ENCODE measurements around the gene NFRKB. TPM values are rescaled to one million over a fixed set of nuclear protein-coding genes. Genes with fewer than 3 reads are reported as not detected.

NFRKB gene
- total RNA-seq: 10 to 100 TPM; 30.2 to 45.2 (median 44.2) TPM

DNA sequence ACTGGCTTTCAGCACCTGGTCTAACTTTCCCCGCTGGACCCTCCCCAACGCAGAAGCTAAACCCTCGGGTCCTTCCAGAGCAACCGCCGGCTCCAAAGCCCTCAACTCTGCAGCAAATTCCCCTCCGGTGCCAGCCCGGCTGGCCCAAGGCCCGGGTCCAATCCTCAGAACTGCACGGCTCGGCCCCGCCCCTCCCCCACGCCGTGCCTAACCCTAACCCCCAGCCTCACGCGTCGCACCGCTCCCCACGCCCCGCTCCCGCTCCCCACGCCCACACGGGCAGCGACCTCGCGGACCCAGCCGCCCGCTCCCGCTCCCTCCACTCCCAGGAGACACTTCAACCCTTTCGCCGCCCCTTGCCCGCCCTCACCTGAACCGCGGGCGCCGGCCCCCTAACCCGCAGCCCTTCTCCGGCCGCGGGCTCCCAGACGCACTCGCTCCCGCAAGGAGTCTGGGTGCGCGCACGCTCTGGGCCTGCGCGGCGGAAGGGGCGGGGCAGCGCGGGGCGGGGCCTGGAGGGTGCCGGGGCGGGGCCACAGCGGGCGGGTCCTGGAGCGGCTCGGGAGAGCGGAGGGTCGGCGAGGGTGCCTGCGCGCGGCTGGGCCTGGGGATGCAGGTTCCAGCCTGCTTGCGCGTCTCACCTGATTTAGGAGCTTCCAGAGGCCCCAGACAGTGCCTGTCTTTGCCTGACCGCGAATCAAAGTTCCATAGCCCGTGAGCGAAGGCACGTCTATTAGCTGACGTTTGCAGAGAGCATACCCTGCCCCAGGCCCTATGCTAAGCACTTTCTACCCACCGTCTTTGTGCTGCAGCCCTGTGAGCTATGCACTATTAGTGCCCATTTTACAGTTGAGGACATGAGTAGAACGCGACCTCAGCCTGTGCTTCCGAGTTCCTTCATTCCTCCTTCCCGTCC lies at the start of gene NFRKB:
Gene NFRKB (minus strand): TSS at position 453 of the 916 bp plus-strand sequence. CDS start 2,729 bp downstream, outside the sequence.
- Histone ChIP-seq H3K4me3 (peak within 1 kb of the TSS; percentile 82 to 96 (median 95)), H3K27ac (peak within 1 kb of the TSS; percentile 86 to 89), H3K36me3 (no peaks in the 10 kb centered on the region), H3K9me3 (no peaks in the 10 kb centered on the region), H3K4me1 (no peaks in the 10 kb centered on the region), H3K27me3 (no peaks in the 10 kb centered on the region)
- no peak for TF ChIP-seq CTCF (IDR thresholded peaks at IDR 0.05)
- peak; percentile 31 for TF ChIP-seq POLR2A (IDR thresholded peaks at IDR 0.05)
- peak; percentile 11 to 60 (median 44) for TF ChIP-seq POLR2AphosphoS5 (IDR thresholded peaks at IDR 0.05)
- peak; percentile 69 to 85 for DNase-seq (ENCODE audit: low spot score in 2 of 2)
- intact Hi-C loops (cut with DNase I; ENCODE audit: low total_unique reads): no loop called here

DNA sequence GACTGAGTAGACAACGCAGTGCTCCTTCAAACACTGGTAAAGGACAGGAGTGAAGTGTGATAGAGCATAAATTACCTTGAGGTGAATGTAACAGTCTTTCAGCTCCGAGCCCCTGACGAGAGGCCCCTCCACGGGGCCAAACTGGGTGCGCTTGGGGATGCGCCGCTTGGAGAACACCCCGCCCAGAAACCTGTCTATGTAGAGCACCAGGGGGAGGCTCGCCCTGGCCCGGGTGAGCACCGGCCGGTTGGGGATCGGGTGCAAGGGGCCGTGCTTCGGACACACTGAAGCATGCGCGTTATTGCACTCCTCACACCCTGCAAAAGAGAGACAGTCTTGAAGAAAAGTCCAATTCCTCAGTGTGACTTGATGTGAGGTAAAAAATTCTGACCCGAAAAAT lies 49.3 kb upstream of the NFRKB start:
- no peak for TF ChIP-seq CTCF (IDR thresholded peaks at IDR 0.05)
- no peak for TF ChIP-seq POLR2AphosphoS5 (IDR thresholded peaks at IDR 0.05)
- TF ChIP-seq POLR2A (IDR thresholded peaks at IDR 0.05): no peak
- no peak overlapping the region for H3K4me3 ChIP-seq
- no peaks in the 10 kb centered on the region for H3K27me3 ChIP-seq
- intact Hi-C loops (cut with DNase I; ENCODE audit: low total_unique reads): no loop called here
- no peak overlapping the region for H3K27ac ChIP-seq
- no peaks in the 10 kb centered on the region for H3K9me3 ChIP-seq
- H3K4me1 ChIP-seq: no peaks in the 10 kb centered on the region
- DNase-seq (ENCODE audit: low spot score in 2 of 2): no peak
- H3K36me3 ChIP-seq: no peaks in the 10 kb centered on the region

- intact Hi-C loops (cut with DNase I; ENCODE audit: low total_unique reads): no loop called here
Observed at GRCh38 chr11:129943036-129943435, 47.7 kb upstream of the NFRKB start.

GRCh38 chr11:129939510-129939909 lies 44.1 kb upstream of the NFRKB start:
- H3K4me3 ChIP-seq: no peak overlapping the region
- TF ChIP-seq POLR2AphosphoS5 (IDR thresholded peaks at IDR 0.05) (no peak), POLR2A (IDR thresholded peaks at IDR 0.05) (no peak), CTCF (IDR thresholded peaks at IDR 0.05) (no peak)
- no peaks in the 10 kb centered on the region for H3K9me3 ChIP-seq
- no peak for DNase-seq (ENCODE audit: low spot score in 2 of 2)
- intact Hi-C loops (cut with DNase I; ENCODE audit: low total_unique reads): no loop called here
- H3K4me1 ChIP-seq: no peaks in the 10 kb centered on the region
- H3K36me3 ChIP-seq: no peaks in the 10 kb centered on the region
- H3K27me3 ChIP-seq: no peaks in the 10 kb centered on the region
- H3K27ac ChIP-seq: no peak overlapping the region

More at GRCh38 chr11:129943036-129943435, 47.7 kb upstream of the NFRKB start:
- Histone ChIP-seq H3K9me3 (no peaks in the 10 kb centered on the region), H3K27ac (no peak overlapping the region), H3K27me3 (no peaks in the 10 kb centered on the region), H3K4me1 (no peaks in the 10 kb centered on the region), H3K36me3 (no peaks in the 10 kb centered on the region), H3K4me3 (no peak overlapping the region)
- no peak for DNase-seq (ENCODE audit: low spot score in 2 of 2)
- TF ChIP-seq POLR2AphosphoS5 (IDR thresholded peaks at IDR 0.05): no peak
- TF ChIP-seq CTCF (IDR thresholded peaks at IDR 0.05): no peak
- TF ChIP-seq POLR2A (IDR thresholded peaks at IDR 0.05): no peak

DNA sequence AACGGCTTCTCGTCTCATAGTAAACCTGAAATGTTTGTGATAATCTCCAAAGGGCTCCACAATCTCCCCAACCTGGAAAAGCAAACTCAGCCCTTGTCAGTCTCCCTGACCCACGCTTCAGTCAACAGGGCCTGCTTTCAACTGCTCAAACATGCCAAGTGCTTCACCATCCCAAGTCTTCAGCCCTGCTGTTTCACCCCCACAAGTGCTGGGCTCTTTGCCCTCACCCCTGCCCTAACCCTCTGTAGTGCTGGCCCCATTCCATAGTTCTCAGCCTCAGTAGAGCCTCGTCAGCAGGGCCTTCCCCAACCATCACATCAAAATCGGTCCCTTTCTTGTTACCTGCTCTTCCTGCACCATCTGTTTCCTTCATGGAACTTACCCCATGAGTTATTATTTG lies 43.4 kb upstream of the NFRKB start:
- no peaks in the 10 kb centered on the region for H3K27me3 ChIP-seq
- H3K4me3 ChIP-seq: no peak overlapping the region
- TF ChIP-seq CTCF (IDR thresholded peaks at IDR 0.05) (no peak), POLR2A (IDR thresholded peaks at IDR 0.05) (no peak), POLR2AphosphoS5 (IDR thresholded peaks at IDR 0.05) (no peak)
- no peaks in the 10 kb centered on the region for H3K36me3 ChIP-seq
- no peak for DNase-seq (ENCODE audit: low spot score in 2 of 2)
- intact Hi-C loops (cut with DNase I; ENCODE audit: low total_unique reads): no loop called here
- H3K27ac ChIP-seq: no peak overlapping the region
- no peaks in the 10 kb centered on the region for H3K4me1 ChIP-seq
- H3K9me3 ChIP-seq: no peaks in the 10 kb centered on the region

Data from breast epithelium (tissue), 4 donors.